ENCODE results near the gene ABLIM2. TPM values are rescaled to one million over a fixed set of nuclear protein-coding genes. Genes with fewer than 3 reads are reported as not detected.

ABLIM2 gene
- polyA plus RNA-seq, 4 donors, result 6.2 to 8.4 (median 6.8) TPM

DNA sequence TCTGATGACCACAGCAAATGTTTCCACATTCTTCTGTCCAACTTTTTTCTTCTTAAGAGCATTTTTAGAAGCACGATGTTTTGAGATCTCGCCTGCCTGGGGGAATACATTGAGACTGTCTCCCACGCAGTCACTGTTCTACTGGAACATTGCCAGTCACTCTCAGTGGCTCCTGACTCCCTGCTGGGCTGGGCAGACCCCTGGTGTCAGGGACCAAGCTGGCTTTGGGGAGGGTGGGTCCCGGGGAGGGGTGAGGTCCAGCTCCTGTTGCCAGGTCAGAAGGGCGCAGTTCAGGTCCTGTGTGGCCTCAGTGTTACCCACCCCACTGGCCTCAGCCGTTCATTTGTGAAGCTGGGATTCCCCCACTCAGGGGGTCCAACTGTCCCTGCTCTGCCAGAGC is 18.9 kb upstream of the ABLIM2 start:
- no peak for DNase-seq (ENCODE audit: low read depth in 4 of 4, low spot score in 2 of 4)

DNA sequence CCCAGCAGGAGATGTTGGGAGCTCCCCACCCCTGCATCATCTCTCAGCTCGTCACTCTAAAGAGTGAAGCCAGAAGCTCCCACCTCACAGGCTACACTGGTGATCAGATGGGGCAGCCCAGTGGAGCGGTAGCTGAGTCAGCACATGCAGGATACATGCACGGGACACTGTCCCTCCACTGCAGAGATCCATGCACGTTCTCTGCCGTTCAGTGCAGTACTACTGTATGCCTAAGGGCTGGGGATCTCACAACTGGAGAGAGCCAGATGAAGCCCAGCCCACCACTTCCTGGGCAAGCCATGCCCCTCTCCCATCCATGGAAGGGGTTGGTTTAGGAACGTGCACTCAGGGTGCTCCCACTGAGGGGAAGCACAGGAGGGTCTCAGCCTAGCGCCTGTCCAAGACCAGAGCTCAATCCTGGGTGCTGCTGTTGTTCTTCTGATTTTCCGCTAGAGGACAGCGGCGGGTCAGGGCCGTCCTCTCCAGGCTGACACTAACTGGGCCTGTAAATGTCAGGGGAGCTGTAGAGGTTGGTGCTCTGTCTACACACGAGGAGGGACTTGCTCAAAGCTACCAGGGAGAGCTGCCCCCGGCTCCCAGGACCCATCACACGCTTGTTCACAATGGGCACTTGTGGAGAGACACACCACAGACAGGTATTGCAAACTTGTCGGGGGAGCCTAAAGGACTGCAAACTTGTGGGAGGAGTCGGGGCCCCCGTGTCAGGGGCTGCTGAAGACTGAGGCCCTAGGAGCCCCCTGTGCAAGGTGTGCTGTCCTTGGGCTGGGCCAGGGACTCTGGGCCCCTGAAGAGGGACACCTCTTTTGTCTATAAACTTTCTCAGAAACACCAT is 18.2 kb upstream of the ABLIM2 start:
- DNase-seq (ENCODE audit: low read depth in 4 of 4, low spot score in 2 of 4), result no peak

DNA sequence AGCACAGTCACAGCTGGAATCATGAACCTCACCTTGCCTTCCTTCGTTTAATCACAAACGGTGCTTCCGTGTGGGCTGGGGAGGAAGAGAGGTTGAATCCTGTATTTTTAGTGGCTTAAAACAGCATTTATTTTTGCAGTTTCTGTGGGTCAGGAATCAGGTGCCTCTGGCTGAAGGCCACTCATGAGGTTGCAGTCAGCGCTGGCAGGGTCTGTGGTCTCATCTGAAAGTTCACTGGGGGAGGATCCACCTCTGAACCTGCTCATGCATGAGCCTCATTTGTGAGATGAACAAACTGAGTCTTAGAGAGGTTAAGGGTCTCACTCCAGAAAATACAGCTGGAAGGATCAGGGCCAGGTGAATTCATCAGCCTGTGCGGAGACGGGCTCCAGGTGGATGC is 17.1 kb upstream of the ABLIM2 start:
- no peak for DNase-seq (ENCODE audit: low read depth in 4 of 4, low spot score in 2 of 4)

DNA sequence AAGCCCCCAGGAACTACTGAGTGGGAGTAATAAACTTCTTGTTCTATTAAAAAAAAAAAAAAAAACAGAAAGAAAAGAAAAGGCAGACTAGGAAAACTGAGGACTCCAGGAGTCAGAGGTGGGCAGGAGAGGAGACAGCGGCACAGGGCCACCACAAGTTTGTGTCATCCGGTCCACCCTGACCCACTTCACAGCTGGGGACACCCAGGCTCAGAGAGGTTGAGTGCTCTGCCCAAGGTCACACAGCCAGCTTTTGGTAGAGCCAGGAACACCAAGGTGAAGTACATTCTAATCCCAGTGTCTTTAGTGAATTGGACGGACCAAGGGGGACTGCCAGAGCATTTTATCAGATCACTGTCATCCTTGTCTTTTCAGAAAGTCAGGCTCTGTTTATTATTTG is 16.4 kb upstream of the ABLIM2 start:
- DNase-seq (ENCODE audit: low read depth in 4 of 4, low spot score in 2 of 4), result no peak

DNA sequence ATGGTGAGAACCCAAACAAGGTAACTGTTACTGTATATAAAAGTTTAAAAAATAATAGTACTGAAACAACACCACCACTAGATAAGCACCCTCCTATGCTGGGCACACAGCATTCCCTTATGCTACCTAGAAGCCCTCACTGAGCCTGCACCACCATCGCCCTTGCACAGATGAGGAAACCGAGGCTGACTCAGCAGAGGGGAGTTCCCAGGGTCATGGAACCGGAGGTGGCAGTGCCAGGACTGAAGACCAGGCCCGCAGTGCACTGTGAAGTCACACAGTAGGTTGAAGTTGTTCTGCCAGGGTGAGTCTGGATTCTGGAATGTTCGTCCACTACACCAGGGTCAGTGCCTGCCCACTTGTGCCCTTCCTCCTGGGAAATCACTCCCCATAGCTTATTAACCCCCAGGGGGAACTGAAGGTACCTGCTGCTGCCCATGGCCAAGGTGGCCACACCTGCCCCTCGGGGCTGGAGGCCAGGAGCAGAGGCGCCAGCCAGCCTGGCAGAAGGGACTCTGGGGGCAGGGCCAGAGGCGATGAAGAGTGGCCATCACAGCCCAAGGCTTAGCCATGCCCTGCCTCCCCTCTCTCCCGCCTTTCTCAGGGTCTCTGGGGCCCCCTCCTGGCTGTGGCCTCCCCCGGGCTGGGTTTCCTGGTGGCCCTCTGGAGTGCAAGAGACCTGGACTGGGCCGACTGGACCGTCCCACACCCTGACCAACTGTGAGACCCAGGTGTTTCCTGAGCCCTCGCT is 15.1 kb upstream of the ABLIM2 start:
- DNase-seq (ENCODE audit: low read depth in 4 of 4, low spot score in 2 of 4), result no peak

DNA sequence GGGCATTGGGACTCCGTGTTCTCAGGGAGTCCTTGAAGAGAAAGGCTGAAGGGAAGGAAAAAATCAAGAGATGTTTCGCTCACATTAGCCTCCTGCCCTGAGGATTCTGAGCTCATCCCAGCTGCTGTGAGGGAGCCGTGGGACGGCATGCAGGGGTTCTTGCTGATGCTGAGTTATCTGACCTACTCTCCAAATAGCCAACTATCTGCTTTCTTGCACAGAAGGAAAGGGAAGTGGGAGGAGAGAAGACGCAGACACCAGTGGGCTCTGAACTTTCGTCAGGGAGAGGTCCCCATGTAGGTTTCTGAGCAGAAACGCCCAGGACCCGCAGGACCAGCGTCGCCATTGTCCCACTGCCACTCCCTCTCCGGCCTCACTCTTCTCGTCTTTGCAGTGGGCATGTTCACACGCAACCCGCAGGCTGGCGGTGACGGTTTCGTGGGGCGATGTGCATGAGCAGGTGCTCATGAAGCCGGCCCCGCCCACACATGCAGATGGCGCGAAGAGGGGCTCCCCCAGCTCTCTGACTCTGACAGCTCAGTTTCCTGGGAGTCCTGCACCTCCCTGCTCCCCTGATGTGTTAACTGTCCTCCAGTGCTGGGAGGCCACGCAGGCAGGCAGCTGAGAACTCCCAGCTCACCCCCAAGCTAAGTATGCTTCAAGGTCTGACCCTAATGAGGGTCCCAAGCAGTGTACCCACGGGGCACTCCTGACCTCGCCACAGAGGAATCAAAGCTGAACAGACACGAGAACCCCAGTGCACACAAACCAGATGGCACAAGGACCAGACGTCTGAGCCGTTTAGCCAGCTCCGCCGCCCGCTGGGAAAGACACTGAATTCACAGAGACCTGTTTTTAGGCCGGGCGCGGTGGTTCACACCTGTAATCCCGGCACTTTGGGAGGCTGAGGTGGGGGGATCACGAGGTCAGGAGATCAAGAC is 13.6 kb upstream of the ABLIM2 start:
- no peak for DNase-seq (ENCODE audit: low read depth in 4 of 4, low spot score in 2 of 4)

DNA sequence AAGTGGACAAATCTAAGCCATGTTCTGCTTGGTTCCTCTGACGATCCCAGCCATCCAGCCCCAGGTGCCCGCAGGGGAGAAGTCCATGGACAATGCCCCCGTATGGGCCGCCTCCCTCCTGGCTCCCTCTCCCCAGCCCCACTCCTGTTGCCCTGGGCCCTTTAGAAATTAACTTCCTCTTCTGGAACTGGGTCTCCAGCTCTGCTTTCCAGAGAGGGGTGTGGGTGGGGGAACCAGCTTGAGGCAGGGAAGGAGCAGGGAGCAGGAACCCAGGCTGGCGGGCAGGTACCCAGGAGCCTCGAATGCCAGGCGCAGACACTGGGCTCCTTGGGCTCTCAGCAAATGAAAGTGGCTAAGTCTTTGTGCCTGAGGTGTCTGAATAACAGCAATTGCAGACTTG is 12.7 kb upstream of the ABLIM2 start:
- DNase-seq (ENCODE audit: low read depth in 4 of 4, low spot score in 2 of 4), result no peak

DNA sequence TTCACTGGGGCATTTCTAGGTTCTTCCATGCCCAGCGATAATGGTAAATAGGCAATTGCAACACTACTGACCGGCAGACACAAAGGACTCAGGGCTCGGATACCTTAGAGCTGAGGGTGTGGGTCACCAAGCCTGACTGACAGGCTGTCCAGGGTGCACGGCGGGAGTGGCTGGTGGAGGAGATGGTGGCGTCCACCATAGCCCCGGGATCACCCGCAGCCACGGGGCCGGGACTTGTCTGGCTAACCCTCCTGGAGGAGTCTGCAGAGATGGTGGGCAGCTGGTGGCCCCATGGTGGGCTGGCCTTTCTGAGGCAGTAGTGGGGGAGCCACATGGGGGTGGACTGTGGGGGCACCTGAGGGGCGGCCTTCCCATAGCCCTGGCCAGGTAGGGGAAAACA is 11.7 kb upstream of the ABLIM2 start:
- no peak for DNase-seq (ENCODE audit: low read depth in 4 of 4, low spot score in 2 of 4)

DNA sequence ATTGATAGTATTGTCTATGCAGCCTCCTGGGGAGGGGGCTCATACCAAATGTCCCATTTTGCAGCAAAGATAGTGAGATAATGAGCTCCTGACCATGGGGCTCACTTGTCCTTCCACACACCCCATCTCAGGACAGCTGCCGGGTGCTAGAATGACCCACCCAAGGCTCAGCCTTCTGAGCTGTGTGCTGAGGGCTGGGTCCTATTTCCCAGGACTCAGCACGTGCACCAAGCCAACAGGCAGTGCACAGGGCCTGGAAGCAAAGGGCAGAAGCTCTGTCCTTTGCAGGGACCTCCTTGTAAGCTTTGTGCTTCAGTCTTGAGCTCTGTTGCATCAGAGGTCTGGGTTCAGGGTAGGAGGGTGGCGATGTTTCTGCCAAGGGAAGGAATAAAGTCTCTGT is 11.2 kb upstream of the ABLIM2 start:
- DNase-seq (ENCODE audit: low read depth in 4 of 4, low spot score in 2 of 4), result no peak

DNA sequence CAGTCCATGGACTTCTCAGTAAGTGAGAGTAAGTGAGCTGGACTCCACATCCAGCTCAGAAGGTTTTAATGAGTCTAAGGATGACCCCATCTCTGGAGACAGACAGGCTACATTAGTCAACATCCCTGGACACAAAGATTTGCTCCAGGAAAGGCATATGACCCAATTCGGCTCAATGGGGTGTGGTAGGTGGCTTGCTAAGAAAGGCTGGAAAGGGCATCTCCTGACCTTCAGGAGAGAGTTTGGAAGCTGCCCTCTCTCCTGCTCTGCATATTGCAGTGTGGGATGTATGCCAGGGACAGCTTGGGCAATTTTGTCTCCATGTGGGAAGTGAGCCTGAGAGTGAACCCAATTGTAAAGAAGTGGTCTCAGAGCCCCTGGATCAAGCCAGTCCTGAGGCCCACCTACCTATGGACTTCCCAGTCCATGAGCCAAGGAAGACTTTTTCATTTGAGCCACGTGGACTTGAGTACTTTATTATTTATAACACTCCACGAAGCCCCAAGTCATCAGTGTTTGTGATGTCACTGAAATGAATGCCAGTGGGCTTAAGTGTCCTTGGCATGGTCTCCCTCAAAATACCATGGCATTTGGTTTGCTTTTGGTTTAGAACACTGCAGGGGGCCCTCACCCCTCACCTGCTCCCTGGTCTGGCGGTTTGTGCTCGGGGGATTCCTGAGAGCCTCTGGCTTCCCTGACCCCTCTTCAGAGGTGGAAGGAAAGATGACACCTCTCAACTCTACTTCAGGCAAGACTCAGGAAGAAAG is 10.4 kb upstream of the ABLIM2 start:
- DNase-seq (ENCODE audit: low read depth in 4 of 4, low spot score in 2 of 4), result no peak

DNA sequence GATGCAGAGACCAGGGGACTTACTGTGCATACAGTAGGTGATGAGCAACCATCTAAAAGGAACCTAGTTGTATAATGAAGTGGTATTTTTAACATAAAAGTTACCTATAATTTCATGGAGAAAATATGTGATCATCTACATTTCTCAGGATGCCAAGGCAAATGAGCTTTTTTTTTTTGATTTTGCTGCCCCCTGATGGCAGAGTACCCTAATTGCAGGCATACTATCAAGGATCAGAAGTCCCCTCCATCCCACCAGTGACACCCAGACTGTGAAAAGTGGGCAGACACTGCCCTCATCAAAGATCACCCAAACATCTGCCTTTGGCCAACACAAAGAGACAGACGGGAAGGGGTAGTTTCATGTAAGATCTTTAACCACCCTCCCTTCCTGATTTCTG is 9.6 kb upstream of the ABLIM2 start:
- no peak for DNase-seq (ENCODE audit: low read depth in 4 of 4, low spot score in 2 of 4)

DNA sequence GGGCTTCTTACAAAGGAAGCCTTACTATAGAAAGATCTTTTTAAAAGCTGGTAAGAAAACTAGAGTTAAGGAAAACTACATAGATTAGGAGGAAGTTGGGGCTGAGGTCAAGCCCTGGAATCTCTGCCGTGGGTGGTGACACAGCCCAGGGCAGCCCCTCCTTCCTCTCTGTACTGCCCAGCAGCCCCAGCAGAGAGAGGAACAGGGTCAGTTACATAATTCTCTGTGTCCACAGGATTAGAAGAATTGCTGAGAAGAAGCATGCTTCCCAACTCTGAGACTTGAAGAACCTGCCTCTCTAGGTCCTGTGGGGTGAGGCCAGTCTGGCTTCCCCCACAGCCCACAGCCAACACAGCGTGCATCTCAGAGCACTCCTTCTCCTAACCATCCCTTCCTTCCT is 9.2 kb upstream of the ABLIM2 start:
- no peak for DNase-seq (ENCODE audit: low read depth in 4 of 4, low spot score in 2 of 4)

DNA sequence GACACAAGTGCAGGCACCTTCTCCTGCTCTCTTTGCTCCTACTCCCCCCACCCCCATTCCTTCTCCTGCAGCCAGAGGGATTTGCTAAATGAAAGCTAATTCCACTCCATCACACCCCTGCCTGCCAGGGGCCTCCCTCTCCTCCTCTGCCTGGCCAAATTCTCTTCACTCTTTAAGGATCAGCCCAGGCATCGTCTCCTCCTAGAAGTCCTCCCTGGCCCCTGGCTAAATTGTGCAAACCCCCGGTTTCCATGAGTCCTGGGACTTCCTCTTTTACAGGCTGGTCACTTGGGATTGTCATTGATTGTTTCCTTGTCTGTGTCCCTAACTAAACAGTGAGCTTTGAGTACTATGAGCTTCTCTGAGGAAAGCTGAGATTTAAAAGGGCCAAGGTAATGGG is 8.7 kb upstream of the ABLIM2 start:
- no peak for DNase-seq (ENCODE audit: low read depth in 4 of 4, low spot score in 2 of 4)

DNA sequence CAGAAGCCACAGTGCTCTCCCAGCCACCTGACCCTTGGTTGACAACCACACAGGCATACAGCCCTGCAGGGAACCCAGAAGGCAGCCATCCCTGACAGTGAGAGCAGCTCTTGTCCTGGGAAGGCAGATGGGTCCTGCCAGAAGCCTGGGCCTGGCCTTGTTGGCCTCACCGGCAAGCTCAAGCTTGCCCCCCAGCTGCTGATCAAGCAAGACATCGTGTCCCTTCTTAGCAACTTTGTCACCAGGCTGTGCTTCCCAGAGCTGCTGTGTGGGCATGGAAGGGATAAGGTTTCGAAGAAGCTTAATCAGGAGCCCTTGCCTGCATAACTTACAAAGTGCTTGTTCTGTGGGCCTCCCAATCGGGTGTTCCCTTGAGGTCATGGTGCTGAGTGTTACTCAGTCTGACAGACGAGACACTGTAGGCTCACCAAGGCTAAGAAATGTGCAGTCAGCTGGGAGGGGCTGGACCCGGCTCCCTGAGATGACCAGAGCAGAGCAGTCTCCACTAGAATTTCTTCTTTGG is 6.8 kb upstream of the ABLIM2 start:
- no peak for DNase-seq (ENCODE audit: low read depth in 4 of 4, low spot score in 2 of 4)

DNA sequence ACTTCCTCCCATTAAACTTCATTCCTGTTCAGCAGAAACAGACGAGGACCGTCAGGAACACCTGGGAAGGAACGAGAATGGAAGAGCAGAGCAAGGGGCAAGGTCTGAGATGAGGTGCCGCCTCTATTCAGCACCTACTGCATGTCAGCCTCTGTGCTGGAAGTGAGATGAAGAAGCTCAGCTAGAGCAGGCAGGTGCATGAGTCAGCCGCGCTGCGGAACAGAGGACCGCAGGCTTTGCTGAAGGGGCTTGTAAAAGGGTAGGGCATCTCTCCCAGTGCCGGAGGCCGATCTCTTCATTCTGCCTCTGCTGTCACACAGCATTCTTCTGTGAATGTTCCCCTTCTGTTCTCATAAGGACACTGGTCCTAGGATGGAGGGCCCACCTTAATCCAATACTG is 6.1 kb upstream of the ABLIM2 start:
- no peak for DNase-seq (ENCODE audit: low read depth in 4 of 4, low spot score in 2 of 4)

DNA sequence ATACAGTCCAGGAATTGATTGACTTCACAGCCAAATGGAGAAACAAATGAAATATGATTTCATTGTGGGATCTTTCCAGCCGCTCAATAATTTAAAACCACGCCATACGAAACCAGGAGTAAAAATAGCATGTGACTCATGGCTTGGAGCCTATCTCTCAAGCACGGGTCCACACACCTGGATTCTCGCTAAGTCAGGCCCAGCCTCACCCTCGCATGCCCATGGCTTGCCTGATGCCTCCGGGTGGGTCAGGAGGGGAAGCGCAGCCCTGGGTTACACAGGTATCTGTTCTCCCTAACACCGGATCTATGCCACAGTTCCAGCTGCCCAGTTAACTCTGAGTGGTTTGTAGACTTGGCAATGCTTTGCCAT is 5.6 kb upstream of the ABLIM2 start:
- no peak for DNase-seq (ENCODE audit: low read depth in 4 of 4, low spot score in 2 of 4)

DNA sequence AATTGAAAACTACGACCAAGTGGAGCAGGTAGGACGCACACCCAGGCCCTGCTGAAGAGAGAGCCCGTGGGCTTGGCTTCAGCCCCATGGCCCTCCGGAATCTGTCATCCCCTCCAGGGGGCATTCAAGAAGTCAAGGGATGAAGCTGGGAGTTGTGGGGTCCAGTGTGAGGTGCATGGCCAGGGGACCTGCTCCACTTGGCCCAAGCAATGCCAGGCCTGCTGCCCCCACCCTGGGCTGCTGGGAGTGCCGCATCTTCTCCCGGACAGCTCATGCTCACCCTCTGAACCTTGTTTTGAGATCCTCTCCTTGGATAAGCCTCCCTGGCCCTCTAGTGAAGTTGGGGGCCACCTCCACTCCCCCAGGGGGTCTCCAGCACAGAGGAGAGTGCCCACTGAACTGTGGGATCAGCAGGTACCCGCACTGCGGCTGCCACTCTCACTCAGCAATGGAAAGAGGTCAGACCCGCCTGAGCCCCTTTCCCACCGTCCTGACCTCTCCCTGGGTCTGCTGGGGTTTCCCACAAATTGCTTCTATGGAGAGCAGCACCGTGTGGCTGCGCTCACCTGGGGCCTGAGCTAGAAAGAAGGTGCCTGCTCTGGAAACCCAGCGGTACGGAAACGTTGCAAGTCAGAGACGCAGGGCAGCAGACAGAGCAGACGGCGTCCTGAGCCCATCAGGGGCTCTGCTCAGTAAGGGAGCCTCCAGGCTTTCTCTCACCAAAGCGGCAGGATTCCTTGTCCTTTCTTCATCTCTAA is 5.0 kb upstream of the ABLIM2 start:
- no peak for DNase-seq (ENCODE audit: low read depth in 4 of 4, low spot score in 2 of 4)

DNA sequence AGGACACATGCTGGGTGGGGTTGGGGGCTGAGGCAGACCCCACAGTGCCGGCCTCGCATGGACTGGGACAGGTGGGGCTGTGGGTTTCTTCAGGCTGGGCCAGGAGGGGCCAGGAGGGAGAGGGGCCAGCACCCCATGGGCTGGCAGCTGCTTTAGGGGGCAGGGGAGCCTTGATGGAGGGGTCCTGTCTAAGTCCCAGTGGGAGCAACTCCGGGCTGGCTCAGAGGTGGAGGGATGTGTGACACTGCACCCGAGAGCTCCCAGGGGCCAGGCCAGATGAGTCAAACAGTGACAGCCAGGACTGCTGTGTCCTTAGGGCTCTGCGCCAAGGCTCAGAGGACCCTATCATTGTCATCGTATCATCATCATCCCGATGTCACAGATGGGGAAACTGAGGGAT is 4.4 kb upstream of the ABLIM2 start:
- DNase-seq (ENCODE audit: low read depth in 4 of 4, low spot score in 2 of 4), result no peak

DNA sequence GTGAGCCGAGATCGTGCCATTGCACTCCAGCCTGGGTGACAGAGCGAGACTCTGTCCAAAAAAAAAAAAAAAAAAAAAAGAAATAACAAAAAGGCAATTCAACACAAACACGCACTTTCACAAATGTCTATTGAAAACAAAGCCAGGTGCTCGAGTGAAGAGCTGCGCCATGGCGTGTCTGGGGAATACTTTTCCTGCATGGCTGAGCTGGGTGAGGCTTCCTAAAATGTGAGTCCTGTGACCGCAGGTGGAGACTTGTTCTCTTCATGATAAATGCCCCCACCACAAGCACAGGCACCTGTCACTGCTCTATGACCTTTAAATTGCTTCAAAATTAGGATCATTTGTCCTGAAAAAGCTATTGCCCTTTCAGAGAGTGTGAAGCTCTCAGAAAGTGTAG is 4.0 kb upstream of the ABLIM2 start:
- DNase-seq (ENCODE audit: low read depth in 4 of 4, low spot score in 2 of 4), result no peak
